ENCODE measurements around the gene ALPP.
"Not testable (repeated sequence)": the region's sequence is repeated elsewhere in the genome, so short reads cannot be mapped to it uniquely, and the experiment has no call there.

Gene ALPP

DNA sequence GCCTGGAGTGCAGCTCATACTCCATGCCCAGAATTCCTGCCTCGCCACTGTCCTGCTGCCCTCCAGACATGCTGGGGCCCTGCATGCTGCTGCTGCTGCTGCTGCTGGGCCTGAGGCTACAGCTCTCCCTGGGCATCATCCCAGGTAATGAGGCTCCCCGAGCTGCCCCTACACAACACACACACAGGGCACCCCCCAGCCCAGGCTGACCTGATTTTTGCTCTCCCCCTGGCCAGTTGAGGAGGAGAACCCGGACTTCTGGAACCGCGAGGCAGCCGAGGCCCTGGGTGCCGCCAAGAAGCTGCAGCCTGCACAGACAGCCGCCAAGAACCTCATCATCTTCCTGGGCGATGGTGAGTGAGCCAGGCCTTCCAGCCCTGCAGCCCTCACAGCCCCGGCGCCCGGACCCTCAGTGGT is at the start of gene ALPP:
Gene ALPP (plus strand): TSS at position 17 of the 417 bp plus-strand sequence. CDS start 52 bp downstream, at position 69.
- not testable (repeated sequence) for DNase-seq

DNA sequence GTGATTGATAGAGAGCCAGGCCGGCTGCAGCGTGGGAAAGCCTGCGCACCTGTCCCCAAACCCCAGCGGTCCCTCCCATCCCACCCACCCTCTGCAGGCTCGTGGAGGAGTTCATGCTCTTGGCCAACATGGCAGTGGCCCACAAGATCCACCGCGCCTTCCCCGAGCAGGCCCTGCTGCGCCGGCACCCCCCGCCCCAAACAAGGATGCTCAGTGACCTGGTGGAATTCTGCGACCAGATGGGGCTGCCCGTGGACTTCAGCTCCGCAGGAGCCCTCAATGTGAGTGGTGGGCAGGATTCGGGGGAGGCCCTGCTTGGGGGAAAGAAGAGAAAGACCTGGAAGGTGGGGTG is 48.9 kb upstream of the ALPP start:
- DNase-seq, result no peak

DNA sequence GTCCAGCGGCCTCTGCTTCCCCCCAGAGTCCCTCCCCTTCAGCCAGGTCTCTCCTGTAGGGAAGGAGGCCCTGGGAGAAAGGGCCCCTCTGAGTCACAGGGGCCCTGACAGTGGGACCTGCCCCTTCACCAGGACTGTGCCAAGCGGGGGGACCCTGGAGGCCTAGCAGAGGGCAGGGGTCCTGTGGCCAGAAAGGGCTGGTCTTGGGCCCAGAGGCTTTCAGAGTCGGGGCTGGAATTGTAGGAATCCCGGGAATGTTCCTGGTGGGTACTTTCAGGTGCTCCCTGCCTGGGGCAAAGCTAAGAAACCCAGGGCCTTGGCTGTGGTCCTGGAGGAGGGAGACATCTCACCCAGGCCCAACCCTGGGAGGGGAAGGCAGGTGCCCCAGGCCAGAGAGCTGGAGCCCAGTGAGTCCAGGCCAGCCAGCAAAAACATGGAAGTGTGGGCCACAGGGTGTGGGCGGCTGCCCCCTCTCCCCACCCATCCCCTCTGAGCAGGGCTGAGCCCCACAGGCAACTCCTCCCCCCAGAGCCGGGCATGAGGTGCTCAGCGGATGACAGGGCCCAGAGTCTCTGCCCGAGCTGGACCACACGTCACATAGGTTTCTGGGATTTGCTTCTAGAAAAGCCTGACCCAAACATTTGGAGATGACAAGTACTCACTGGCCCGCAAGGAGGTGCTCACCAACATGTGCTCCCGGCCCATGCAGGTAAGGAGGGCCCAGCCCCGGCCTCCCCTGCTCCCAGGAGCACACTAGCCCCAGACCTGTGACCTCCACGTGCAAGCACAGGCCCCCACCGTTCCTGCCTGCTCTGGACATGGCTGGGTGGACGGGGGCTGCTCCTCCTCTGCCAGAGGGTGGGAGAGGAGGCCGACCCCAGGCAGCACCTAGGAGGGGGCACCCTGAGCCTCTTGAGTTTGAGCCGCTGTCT is 48.2 kb upstream of the ALPP start:
- no peak for DNase-seq

DNA sequence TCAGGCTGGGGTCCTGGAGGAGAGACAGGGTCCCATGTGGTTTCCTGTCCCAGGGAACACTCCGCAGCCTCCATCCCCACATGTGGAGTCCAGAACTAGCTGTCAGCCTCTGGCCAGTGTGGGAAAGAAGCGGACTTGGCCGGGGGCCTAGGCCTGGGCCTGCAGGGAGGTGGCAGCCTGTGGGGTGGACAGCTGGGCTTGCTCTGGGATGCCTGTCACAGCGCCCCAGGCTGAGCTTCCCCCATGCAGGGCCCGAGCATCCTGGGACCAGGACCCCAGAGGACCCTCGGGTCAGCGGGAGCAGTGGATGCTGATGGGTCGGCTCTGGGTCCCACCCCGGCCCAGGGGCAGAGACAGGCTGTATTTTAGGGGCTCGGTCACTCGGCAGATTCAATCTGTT is 47.5 kb upstream of the ALPP start:
- DNase-seq, result not testable (repeated sequence)

DNA sequence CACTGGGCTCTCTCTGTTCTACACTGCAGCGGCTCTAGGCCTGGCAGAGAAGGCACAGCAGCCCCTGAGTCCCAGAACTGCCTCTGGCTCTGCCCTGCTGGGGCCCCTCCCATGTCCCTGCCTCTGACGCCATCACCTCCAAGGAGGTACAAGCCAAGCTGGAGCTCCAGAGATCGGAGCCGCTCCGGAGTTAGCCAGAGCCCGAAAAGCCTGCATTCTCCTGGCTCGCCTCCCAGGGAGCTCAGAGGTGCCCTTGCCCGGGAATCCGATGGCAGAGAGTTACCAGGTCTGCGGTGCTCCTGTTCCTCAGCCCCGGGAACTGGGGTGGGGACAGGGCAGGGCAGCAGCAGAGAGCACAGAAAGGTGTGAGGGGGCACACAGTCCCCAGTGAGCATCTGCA is 46.9 kb upstream of the ALPP start:
- DNase-seq, result not testable (repeated sequence)

DNA sequence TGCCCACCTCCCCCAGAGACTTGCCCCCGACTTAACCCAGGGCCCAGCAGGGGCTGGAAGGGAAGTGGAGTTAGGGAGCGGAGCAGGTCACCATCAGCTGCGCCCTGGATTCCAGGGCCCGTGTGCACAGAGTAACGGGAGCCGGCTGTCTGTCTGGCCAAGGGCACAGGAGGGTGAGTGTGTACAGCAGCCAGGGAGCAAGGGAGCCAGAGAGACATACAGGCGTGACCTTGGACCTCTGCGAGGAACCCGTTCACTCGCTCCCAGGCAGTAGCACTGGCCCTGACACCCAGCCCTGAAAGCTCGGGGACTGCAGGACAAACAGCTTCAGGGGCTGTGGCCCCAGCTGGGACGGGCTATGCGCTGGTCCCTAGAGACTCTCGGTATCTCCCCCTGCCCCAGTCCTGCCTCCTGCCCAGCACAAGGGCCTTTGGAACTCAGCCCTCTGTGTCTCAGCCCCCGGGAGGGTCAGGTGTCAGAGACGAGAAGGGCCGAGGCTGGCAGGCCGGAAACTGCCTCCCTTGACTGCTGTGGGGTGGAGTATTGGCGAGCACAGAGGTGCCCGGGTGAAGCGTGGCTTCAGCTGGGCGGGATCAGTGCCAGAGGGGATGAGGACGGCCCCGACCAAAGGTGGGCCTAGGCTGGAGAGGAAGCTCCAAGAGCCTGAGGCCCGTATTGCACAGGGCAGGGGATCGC is 46.2 kb upstream of the ALPP start:
- DNase-seq, result not testable (repeated sequence)

DNA sequence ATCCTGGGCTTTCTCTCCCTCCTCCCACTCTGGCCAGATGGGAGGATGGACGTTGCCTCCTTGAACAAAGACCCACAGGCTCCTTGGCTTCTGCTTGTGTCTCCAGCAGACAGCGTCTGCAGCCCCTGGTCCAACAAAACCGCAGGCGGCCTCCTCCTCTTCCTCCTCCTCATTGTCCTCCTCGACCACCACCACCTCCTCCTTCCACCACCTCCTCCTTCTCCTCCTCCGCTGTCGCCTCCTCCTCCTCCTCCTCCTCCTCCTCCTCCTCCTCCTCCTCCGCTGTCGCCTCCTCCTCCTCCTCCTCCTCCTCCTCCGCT is 45.7 kb upstream of the ALPP start:
- DNase-seq, result no peak

DNA sequence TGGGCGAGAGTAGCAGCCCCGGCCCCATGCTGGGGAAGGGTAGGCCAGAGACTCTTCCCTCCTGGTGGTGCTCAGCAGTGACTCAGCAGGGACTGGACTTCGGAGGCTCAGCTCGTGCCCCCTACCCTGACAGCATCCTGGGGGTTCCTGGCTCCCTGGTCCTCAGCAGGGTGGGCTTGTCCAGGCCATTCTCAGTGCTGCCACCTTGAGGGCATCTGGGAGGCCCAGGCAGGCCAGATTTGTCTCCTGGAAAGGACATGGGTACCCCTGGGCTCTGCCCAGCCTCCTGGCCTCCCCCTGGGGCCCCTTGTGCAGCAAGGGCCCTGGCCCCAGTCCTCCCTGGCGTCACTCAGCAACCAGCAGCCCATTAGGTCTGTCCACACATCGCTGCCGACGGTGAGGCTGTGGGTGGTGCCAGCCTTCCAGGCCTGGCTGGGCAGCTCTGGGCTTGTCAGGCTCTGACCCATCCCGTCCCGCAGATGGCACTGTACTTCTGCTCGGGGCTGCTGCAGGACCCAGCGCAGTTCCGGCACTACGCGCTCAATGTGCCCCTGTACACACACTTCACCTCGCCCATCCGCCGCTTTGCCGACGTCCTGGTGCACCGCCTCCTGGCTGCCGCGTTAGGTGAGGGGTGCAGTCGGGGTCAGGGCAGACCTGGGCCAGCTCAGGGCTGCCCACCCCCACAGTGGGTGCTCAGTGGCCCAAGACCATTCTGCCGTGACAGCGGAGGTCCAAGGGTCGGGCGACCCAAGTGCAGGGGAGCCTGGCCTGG is 45.0 kb upstream of the ALPP start:
- DNase-seq, result peak in 1 of 2 donors; percentile 20

DNA sequence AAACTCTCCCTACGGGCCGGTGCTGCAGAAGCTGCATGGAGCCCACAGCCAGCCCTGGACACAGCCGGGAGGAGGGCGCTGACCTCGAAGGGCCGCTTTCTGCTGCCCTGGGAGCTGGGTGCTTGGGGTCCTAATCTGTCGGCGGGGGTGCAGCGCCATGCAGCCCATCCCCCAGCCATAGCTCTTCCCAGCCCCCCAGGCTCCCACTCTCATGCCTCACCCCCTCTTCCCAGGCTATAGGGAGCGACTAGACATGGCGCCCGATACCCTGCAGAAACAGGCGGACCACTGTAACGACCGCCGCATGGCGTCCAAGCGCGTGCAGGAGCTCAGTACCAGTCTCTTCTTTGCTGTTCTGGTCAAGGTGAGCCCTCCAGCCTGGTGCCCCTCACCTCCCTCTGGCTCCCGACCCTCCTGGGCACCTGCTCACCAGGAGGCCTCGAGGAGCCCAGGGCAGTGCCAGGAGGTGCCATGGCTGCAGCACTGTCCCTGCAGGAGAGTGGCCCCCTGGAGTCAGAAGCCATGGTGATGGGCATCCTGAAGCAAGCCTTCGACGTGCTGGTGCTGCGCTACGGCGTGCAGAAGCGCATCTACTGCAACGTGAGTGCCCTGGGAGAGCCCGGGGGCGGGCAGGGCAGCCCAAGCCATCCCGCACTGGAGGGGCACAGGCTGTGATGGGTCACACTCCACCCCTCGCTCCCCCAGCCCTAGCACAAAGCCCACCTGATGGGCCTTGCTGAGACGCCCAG is 44.2 kb upstream of the ALPP start:
- DNase-seq, result not testable (repeated sequence)

DNA sequence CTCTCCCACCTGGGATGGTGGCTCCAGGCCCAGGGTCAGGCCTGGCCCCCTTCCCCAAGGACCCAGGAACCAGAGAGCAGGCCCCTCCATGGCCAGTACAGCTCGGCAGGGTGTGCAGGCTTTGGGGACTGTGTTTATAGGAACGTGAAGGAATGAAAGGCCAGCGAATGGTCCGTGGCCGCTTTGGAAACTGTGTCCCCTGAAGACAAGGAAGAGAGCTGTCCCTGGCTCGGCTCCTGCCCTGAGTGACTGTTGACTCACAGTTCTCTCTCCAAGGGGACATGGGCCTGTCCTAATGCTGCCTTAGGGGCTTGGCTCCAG is 43.7 kb upstream of the ALPP start:
- not testable (repeated sequence) for DNase-seq

DNA sequence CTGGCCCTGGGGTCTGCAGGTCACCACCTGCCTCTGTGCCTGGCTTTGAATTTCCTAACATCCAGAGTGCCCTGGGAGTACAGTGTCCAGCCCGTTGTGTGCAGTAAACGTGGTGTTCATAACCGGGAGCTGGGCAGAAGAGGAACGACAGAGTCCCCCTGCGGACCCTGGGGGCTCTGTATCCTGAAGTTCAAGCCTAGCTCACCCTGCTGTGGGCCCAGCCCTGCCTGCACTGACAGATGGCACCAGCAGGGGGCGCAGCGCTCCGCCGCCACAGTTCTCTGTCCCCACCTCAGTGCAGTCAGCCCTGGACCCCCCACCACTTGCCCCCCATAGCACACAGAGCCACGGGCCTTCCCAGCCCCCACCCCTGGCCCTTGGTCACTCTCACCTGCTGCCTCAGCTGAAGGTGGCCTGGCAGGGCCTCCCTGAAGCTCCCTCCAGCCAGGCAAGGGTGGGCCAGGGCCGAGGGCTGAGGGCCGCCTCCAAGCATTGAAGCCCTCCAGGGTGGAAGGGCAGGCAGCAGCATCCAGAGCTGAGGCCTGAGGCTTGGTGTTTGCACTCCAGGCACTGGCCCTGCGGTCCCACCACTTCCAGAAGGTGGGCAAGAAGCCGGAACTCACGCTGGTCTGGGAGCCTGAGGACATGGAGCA is 43.2 kb upstream of the ALPP start:
- DNase-seq, result peak in 1 of 2 donors; percentile 13

DNA sequence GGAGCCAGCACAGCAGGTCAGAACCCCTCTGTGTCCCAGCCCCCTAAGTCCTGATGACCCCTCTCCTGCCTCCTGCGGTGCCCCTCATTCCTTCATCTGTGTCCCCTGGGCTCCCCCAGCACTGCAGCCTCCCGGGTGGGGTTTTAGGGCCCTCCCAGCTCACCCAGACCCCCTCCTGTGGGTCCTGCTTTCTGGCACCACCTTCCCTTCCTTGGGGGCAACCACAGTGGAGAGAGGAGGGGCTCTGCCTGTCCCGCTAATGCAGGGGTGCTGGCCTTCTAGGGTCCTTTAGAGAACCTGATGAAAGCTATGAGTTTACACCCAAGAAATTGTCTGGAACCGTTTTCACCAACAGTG is 42.7 kb upstream of the ALPP start:
- peak in 1 of 2 donors; percentile 13 for DNase-seq

DNA sequence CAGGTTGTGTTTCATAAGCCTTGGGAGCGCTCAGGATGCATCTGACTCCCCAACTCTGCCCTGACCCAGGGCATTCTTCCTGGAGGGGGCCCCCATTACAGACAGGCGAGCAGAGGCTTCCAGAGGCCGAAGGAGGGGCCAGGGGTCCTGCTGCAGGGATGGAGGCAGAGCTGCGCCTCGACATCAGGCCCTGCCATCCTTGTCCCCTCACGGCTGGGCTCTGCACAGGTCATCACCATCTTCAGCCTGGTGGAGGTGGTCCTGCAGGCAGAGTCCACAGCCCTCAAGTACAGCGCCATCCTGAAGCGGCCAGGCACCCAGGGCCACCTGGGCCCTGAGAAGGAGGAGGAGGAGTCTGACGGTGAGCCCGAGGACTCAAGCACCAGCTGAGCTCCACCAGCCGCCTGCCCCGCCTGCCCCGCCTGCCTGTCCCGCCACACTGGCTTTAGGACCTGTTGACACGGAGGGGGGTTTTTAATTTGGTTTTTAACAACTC is 42.3 kb upstream of the ALPP start:
- DNase-seq, result peak in 1 of 2 donors; percentile 13

DNA sequence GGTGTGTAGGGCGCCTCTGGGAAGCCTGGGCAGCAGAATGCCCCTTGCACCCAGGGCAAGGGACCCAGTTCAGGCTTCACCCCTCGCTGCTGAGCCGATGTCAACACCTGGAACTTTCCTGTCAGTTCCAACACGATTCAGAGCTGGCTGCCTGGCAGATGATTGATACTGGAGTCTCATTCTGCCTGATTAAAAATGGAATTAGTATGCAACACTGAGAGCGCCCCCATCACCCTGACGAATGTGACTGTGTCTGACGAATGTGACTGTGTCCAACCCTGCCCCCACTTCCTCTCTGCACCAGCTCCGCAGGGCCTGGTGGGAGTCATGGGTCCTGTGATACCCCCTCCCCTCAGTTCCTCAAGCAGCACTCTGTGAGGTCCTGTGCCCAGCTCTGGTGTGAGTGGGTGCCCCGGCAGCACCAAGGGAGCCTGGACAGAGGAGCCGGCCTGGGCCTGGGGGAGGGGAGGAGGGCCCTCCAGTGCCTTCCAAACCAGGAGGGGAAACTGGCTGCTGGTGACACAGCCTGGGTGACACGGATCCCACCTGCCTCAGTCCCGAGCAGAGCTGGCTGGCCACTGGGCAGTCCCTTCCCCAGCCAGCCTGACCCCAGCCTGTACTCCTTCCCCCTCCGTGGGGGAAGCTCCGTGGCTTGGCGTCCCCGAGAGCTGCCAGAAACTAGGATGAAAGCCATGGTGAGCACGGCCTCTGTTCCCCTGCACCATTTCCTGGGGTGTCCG is 41.4 kb upstream of the ALPP start:
- DNase-seq, result peak in 1 of 2 donors; percentile 13

DNA sequence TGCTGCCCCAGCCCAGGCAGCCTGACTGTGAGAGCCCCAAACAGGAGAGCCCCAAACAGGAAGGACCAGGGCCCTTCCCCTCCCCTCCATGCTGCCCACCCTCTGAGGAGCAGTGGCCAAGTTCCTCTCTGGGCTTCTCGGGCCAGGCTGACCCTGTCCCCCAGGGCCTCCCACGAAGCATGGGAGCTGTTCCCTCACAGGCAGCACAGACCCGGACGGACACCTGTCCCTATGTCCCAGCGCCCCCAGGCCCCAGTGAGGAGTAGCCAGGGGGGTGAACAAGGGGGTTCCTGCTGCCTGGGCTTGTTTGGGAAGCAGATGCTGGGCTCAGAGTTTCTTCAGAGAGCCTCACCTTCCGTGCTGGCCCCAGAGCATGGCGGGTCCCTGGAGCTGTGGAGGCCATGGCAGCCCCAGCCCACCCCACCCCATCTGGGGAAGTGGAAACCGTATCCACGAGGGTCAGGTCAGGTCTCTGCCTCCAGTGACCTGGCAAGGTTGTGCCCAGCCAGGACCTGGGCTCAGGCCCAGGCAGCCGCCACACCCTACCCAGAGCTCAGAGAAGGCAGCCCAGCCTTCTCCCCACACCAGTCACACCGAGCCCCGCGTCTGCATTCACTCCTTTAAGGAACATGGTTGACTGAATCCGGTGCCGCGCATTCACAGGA is 40.3 kb upstream of the ALPP start:
- not testable (repeated sequence) for DNase-seq

DNA sequence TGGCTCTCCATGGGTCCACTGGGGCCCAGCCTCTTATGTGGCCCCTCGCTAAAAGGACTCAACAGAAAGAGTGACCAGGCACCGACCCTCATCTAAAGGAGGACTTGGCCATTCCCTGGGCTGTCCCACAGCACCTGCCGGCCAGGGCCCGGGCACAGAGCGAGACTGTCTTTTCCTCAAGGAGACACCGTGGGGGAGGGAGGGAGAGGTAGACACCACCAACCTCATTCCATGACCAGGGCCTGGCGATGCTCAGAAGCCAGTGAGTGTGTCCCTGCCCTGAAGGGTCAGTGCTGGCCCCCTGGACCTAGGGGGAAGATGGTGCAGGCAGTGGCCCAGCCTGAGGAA is 39.8 kb upstream of the ALPP start:
- no peak for DNase-seq

DNA sequence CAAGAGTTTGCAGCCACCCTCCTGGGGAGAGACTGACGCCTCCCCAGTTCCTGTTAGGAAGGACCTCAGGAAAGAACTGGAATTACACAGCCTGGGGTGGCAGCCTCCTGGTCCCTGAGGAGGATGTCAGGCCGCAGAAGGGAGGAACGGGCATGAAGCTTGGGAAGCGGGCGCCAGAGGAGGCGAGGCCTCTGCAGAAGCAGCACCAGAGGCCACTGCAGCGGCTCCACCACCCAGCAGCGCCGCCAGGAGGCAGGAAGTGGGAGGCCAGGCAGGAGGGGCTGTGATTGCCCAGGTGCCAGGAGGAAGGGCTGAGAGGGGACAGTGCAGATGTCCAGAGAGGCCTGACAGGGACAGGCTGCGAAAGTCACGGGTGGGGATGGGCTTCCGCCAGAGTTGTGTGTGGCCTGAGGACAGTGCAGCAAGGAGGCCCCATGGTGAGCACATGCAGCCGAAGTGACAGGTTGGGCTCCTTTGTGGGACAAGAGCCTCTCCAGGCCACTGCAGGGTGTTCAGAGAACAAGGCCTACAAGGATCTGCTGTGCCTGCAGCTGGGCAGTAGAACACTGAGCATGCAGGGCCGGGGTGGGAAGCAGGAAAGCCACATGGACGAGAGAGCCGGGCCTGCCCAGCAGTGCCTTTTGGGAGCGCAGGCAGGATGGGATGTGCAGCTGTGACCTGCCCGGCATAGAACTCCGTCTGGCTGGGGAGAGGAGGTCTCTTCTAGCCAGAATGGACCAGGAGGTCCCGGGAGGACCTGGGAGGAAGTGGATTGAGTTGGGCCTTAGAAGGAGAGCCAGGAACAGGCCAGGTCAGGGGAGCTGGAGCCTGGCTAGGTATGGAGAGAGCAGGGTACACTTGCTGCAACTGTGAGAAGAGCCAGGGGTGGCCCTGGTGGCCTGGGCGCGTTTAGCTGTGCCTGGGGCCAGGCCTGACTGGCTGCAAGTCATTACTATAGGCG is 39.1 kb upstream of the ALPP start:
- DNase-seq, result no peak

DNA sequence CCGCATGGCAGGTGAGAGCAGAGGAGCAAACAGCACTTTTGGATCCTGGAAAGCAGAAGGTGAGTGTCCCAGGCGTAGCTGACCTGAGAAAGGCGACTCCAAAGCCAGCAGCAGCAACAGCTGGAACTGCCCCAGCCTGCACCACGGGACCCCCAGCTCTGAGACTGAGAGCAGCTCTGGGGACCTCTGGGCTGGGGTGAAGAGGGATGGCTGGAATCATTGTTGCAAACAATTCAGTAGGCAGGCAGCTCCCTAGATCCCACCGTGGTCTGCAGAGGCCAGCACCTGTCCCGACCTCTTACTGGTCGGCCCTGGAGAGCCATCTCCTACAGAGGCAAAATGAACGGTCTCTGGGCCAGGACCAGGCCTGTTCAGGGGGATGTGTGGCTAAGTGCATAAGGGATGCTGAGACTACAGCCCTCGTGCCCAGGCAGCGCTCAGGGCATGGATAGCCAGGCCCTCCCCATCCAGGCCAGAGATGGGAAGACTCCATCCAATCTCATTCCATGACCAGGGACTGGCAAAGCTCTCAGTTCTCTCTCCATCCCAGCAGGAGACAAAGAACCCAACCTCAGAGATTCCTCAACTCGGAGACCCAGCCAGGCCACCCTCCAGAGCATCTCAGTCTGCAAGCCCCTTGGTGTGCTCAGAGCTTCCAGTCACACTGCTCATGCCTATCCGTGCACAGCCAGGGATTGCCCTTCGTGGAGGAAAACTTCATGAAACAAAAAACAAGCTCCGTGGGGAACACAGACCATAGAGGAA is 38.2 kb upstream of the ALPP start:
- DNase-seq, result no peak
